GM19351 (cell line): ENCODE measurements around the gene CHST14.

Experiments used
- ATAC-seq: cut with Tn5 transposase; IDR thresholded peaks from one replicate; pipeline ENCODE4 v1.9.1; 2021; ENCODE audit warnings: mild to moderate bottlenecking, moderate library complexity; ENCODE audit not compliant: unreplicated experiment

CHST14 gene

GRCh38 chr15:40487816-40488682 lies 17.3 kb downstream of the CHST14 start:
- ATAC-seq = no peak

DNA sequence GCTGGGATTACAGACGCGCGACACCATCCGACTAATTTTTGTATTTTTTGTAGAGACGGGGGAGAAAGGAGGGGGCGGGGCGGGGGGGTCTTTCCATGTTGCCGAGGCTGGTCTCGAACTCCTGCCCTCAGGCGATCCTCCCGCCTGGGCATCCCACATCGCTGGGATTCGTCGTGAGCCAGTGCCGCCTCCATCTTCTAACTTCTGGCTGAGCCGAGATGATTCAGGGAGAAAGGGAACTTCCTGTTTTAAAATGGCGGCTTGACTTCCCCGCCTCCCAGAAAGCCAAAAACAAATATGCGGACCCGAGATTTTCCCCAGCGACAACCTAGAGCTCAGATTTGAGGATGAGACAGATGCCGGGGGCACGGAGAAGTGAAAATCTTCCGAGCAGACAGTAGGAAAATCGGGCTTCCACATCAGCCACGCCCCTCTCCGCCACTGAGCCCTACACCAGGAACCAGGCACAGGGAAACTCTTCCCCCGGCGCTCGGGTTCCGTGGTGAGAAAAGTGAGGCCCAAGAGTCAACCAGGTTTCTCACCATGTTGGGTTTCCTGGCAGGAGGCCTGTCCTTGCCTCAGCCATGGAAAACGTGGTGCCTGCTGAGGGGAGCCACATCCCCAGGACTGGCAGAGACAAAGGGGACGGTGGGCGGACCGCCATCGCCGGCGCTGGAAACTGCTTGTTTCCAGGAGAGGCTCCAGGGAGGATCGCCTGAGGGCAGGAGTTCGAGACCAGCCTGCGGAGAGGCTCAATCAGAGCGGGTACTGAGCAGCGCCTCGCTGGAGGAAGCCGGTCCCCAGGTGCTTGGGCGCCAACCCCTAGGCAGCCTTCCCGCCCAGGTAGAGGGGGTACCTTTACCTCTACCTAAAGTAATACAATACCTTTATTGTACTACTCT lies 18.7 kb downstream of the CHST14 start:
- no peak for ATAC-seq

GRCh38 chr15:40493089-40493840 lies 22.5 kb downstream of the CHST14 start:
- ATAC-seq = no peak

DNA sequence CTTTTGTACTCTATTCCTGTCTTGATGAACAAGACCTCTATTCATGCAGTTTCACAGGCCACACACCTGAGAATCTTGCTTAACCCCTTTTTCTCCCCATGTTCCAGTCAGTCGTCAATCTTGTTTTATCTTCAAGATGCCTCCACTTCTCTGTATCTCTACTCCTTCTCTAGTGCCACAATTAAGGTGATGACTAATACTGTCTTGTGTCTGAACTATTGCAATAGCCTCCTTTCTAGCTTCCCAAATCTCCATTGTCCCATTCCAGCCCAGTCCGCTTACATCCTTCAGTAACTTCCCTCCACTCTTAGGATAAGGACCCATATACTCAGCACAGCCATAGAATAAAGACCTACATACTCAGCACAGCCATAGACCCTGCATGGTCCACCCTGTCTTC lies 24.7 kb downstream of the CHST14 start:
- ATAC-seq = no peak

DNA sequence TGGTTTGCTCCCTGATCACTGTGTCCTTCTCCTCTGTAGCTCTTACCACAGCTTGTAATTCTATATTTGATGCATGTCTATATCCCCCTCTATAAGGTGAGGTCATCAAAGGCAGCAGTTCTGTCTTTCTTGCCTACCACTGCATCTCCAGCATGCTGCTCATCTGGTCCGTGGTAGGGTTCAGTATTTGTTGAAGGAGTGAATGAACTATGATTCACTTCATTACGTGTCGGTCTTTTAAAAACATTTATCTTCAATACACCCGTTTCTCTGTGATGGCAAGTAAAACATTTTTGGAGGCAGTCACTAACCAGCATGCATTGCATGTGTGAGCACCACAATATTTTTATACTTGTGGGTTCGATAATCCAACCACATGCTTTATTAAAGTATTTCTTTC lies 27.6 kb downstream of the CHST14 start:
- no peak for ATAC-seq

DNA sequence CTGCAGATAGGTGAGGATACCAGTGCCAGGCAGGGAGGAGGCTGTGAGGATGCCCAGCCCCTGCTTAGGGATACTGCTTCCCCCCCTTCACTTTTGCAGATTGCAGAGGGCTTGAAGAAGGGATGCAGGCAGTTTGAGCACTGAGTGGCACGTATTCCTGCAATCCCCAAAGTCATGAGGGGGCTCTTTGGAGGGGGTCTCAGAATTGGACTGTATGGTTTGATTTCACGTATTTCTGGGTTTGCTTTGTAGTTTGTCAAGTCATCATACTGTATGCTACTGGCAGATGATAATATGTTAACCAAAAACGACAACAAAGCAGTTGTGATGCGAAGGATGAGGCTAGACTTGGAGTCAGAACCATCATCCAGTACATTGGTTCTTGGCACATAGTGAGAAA lies 28.1 kb downstream of the CHST14 start:
- no peak for ATAC-seq

DNA sequence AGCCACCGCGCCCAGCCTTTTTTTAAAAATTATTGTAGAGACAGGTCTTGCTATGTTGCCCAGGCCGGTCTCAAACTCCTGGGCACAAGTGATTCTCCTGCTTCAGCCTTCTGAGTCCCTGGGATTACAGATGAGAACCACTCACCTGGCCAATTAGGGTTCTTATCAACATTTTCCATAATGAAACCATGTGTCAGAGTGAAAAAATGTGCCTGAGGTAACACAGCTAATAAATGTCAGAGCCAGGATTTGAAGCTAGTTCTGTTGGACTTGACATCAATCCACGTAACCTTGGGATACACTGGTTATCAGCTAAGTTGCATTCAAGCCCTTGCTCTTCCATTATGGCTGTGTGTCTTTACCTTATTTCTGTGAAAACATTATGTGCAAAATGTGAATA lies 29.1 kb downstream of the CHST14 start:
- ATAC-seq = no peak

DNA sequence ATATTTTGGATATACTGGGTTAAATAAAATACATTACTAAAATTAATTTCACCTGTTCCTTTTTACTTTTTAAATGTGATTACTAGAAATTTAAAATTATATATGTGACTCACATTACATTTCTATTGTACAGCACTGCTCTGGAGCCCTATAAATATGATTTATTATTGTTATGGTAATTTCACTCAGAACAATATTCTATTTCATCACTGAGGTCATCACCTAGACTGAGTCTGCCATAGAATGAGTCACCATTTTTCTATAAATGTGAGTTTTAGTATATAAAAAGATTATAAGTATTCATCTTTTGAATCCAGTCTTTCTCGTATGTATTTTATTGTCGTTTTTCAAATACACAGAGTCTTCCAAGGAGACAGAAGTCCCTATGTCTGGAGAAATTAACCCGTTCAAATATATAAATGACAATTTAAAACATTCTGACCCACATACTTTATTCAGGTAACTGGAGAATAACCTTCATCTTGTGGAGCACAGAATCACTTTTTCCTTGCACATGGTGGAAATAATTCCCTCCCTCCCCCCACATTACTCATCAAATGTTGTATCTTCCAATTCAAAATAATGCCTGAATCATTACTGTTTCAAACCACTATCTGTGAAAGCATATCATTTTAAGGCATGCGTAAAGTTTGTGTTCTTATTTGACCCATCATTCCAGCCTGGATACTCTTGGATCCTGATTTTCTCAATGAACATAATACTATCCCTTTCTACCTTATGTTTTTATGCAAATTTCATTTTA lies 30.0 kb downstream of the CHST14 start:
- ATAC-seq = no peak

DNA sequence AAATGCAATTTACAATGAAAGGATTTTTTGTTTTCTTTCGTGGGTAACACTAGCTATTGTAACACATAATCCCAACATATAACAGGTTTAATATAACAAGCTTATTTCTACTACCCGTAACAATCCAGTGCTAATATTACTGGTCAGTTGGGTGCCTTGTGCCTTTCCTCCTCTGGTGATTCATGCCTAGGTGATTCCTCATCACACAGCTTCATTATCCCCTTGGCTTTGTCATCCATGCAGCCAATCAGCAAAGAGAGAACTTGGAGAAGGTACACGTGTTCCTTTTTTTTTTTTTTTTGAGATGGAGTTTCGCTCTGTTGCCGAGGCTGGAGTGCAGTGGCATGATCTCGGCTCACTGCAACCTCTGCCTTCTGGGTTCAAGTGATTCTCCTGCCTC lies 30.7 kb downstream of the CHST14 start:
- no peak for ATAC-seq

GRCh38 chr15:40506964-40507571 lies 36.3 kb downstream of the CHST14 start:
- no peak for ATAC-seq

DNA sequence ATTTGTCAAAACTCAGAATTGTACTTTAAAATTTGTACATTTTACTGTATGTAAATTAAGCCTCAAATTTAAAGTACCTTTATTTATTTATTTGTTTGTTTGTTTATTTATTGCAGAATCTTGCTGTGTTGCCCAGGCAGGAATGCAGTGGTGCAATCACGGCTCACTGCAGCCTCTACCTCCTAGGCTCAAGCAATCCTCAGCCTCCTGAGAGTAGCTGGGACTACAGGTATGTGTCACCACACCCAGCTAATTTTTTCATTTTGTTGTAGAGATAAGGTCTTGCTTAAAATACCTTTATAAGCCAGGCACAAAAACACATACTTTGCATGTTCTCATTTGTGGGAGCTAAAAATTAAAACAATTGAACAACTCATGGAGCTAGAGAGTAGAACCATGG lies 37.4 kb downstream of the CHST14 start:
- ATAC-seq = no peak

GRCh38 chr15:40510201-40510600 lies 39.4 kb downstream of the CHST14 start:
- no peak for ATAC-seq

GRCh38 chr15:40511093-40511471 lies 40.3 kb downstream of the CHST14 start:
- ATAC-seq = peak; percentile 41

GRCh38 chr15:40511472-40512133 lies 40.8 kb downstream of the CHST14 start:
- ATAC-seq = peak; percentile 58

- no peak for ATAC-seq
Observed at GRCh38 chr15:40512440-40512839, 41.7 kb downstream of the CHST14 start.

GRCh38 chr15:40513609-40514008 lies 42.8 kb downstream of the CHST14 start:
- no peak for ATAC-seq

DNA sequence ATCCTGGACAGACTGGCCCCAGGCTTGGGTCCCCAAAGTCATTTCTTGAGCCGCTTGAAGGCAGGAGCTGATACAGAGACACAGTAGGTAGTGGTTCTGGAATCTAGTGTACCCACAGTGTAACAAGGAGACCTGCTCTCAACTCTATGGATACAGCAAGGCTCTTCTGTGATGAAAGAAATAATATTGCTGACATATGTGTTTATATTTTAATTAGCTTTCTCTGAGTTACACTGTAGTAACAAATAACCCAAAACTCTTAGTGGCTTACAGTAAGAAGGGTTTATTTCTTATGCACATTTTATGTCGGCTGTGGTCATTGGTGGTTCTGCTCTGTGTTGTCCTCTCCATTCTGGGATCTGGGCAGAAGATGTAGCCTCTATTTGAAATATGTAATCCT lies 45.5 kb downstream of the CHST14 start:
- ATAC-seq = no peak
